WTC11 (cell line): ENCODE measurements around the gene ZNRF2. TPM values are rescaled to one million over a fixed set of nuclear protein-coding genes. Genes with fewer than 3 reads are reported as not detected.

ENCODE experiments used
- ATAC-seq: fragments of 200-7000 bp; cut with Tn5 transposase; 2 replicates; pipeline ENCODE4 v1.10.0; 2021; ENCODE audit warnings: mild to moderate bottlenecking, moderate library complexity
- CTCF ChIA-PET: fragments of 300-600 bp; sonication (Branson Sonifier 250); formaldehyde crosslinking; loops from one replicate; lab custom pipeline; 2021; ENCODE audit warnings: antibody characterized with exemption; lab: Charles Lee
- POLR2A ChIA-PET: fragments of 350-600 bp; sonication (Branson Sonifier 250); formaldehyde crosslinking; loops from one replicate; lab custom pipeline; 2021; ENCODE audit warnings: antibody characterized with exemption; lab: Charles Lee
- DNase-seq: peaks from one replicate; pipeline ENCODE4 v3.0.0; 2021; ENCODE audit warnings: low spot score
- H3K27ac Mint-ChIP-seq: 2 replicates; pipeline ENCODE4 v1.8.0; 2021; ENCODE audit warnings: mixed read lengths
- H3K27me3 Mint-ChIP-seq: 2 replicates; pipeline ENCODE4 v1.8.0; 2021; ENCODE audit warnings: low read depth, mild to moderate bottlenecking, moderate library complexity, mixed read lengths
- H3K36me3 Mint-ChIP-seq: 2 replicates; pipeline ENCODE4 v1.8.0; 2021; ENCODE audit warnings: mixed read lengths
- H3K4me1 Mint-ChIP-seq: 2 replicates; pipeline ENCODE4 v1.8.0; 2022; ENCODE audit warnings: mixed read lengths
- H3K4me3 Mint-ChIP-seq: 2 replicates; pipeline ENCODE4 v1.8.0; 2021; ENCODE audit warnings: mild to moderate bottlenecking, moderate library complexity, mixed read lengths
- H3K9me3 Mint-ChIP-seq: 2 replicates; pipeline ENCODE4 v1.8.0; 2021; ENCODE audit warnings: mixed read lengths
- CBFB ChIP-seq: sonication (generic); formaldehyde crosslinking; IDR thresholded peaks from 2 replicates; pipeline ENCODE4 v1.8.1; 2022; ENCODE audit warnings: mild to moderate bottlenecking, low read depth, missing genetic modification reagents
- CREB1 ChIP-seq: sonication (generic); formaldehyde crosslinking; IDR thresholded peaks from 2 replicates; pipeline ENCODE4 v1.8.0; 2023; ENCODE audit warnings: mild to moderate bottlenecking, missing genetic modification reagents
- CREM ChIP-seq: sonication (generic); formaldehyde crosslinking; IDR thresholded peaks from 2 replicates; pipeline ENCODE4 v1.8.1; 2022; ENCODE audit warnings: mild to moderate bottlenecking, missing genetic modification reagents, moderate library complexity
- FOXJ3 ChIP-seq: sonication (generic); formaldehyde crosslinking; IDR thresholded peaks from 2 replicates; pipeline ENCODE4 v1.9.0; 2021; ENCODE audit warnings: missing genetic modification reagents, mild to moderate bottlenecking, borderline replicate concordance
- FOXK1 ChIP-seq: sonication (generic); formaldehyde crosslinking; IDR thresholded peaks from 2 replicates; pipeline ENCODE4 v1.8.0; 2022; ENCODE audit warnings: mild to moderate bottlenecking, moderate library complexity, missing genetic modification reagents
- GABPB1 ChIP-seq: sonication (generic); formaldehyde crosslinking; IDR thresholded peaks from 2 replicates; pipeline ENCODE4 v1.8.1; 2023; ENCODE audit warnings: mild to moderate bottlenecking, missing genetic modification reagents
- GRHL2 ChIP-seq: fragments of 250-450 bp; sonication (Bioruptor Pico); IDR thresholded peaks from 2 replicates; pipeline ENCODE4 v1.8.0; 2022; ENCODE audit warnings: mild to moderate bottlenecking, moderate library complexity; ENCODE audit not compliant: insufficient replicate concordance, severe bottlenecking
- JUN ChIP-seq: sonication (generic); formaldehyde crosslinking; IDR thresholded peaks from 2 replicates; pipeline ENCODE4 v1.8.0; 2023; ENCODE audit warnings: mild to moderate bottlenecking, missing genetic modification reagents
- MYBL2 ChIP-seq: sonication (generic); formaldehyde crosslinking; IDR thresholded peaks from 2 replicates; pipeline ENCODE4 v1.8.1; 2023; ENCODE audit warnings: mild to moderate bottlenecking, moderate library complexity, missing genetic modification reagents
- OVOL2 ChIP-seq: fragments of 250-450 bp; sonication (Bioruptor Pico); IDR thresholded peaks from 2 replicates; pipeline ENCODE4 v1.9.0; 2021; ENCODE audit warnings: mild to moderate bottlenecking, borderline replicate concordance
- PRRX2 ChIP-seq: fragments of 250-450 bp; sonication (Bioruptor Pico); IDR thresholded peaks from 2 replicates; pipeline ENCODE4 v1.8.0; 2021; ENCODE audit warnings: mild to moderate bottlenecking
- TEAD1 ChIP-seq: sonication (generic); formaldehyde crosslinking; IDR thresholded peaks from 2 replicates; pipeline ENCODE4 v1.8.0; 2022; ENCODE audit warnings: mild to moderate bottlenecking, missing genetic modification reagents
- ZBTB21 ChIP-seq: sonication (generic); formaldehyde crosslinking; IDR thresholded peaks from 2 replicates; pipeline ENCODE4 v1.8.1; 2023; ENCODE audit warnings: mild to moderate bottlenecking, missing genetic modification reagents, borderline replicate concordance
- ZNF219 ChIP-seq: sonication (generic); formaldehyde crosslinking; IDR thresholded peaks from 2 replicates; pipeline ENCODE4 v1.8.0; 2023; ENCODE audit warnings: missing genetic modification reagents, mild to moderate bottlenecking, borderline replicate concordance
- ZNF232 ChIP-seq: sonication (generic); formaldehyde crosslinking; IDR thresholded peaks from 2 replicates; pipeline ENCODE4 v1.8.0; 2022; ENCODE audit warnings: mild to moderate bottlenecking, missing genetic modification reagents
- ZNF263 ChIP-seq: sonication (generic); formaldehyde crosslinking; IDR thresholded peaks from 2 replicates; pipeline ENCODE4 v1.8.1; 2022; ENCODE audit warnings: low read depth, mild to moderate bottlenecking, moderate library complexity, missing genetic modification reagents
- ZNF317 ChIP-seq: sonication (generic); formaldehyde crosslinking; IDR thresholded peaks from 2 replicates; pipeline ENCODE4 v1.8.1; 2023; ENCODE audit warnings: low read depth, mild to moderate bottlenecking, moderate library complexity, missing genetic modification reagents, borderline replicate concordance
- ZNF396 ChIP-seq: fragments of 250-450 bp; sonication (Bioruptor Pico); IDR thresholded peaks from 2 replicates; pipeline ENCODE4 v1.8.0; 2021; ENCODE audit warnings: mild to moderate bottlenecking, moderate library complexity, borderline replicate concordance
- total RNA-seq: library from RNA; stranded (reverse); gene quantifications from 3 replicates; pipeline ENCODE4 v1.2.3, GENCODE V29; 2021
- TF ChIP-seq, protein P1 (sequence below): sonication (generic); formaldehyde crosslinking; IDR thresholded peaks from 2 replicates; pipeline ENCODE4 v1.8.1; 2022; ENCODE audit warnings: mild to moderate bottlenecking, missing genetic modification reagents, moderate library complexity, borderline replicate concordance
- TF ChIP-seq, protein P2 (sequence below): fragments of 250-450 bp; sonication (Bioruptor Pico); IDR thresholded peaks from 2 replicates; pipeline ENCODE4 v1.9.0; 2021; ENCODE audit warnings: mild to moderate bottlenecking
- TF ChIP-seq, protein P3 (sequence below): sonication (generic); formaldehyde crosslinking; IDR thresholded peaks from 2 replicates; pipeline ENCODE4 v1.8.0; 2023; ENCODE audit warnings: missing genetic modification reagents
- TF ChIP-seq, protein P4 (sequence below): sonication (generic); formaldehyde crosslinking; IDR thresholded peaks from 2 replicates; pipeline ENCODE4 v1.8.0; 2023; ENCODE audit warnings: mild to moderate bottlenecking, missing genetic modification reagents
- TF ChIP-seq, protein P5 (sequence below): sonication (generic); formaldehyde crosslinking; IDR thresholded peaks from 2 replicates; pipeline ENCODE4 v1.8.1; 2022; ENCODE audit warnings: low read depth, missing genetic modification reagents, borderline replicate concordance
- TF ChIP-seq, protein P6 (sequence below): sonication (generic); formaldehyde crosslinking; conservative IDR thresholded peaks from 2 replicates; pipeline ENCODE4 v1.8.1; 2023; ENCODE audit warnings: mild to moderate bottlenecking, low read depth, missing genetic modification reagents, moderate library complexity

Gene ZNRF2
- total RNA-seq, 1 experiment from 2014 or later, result 18.2 TPM

DNA sequence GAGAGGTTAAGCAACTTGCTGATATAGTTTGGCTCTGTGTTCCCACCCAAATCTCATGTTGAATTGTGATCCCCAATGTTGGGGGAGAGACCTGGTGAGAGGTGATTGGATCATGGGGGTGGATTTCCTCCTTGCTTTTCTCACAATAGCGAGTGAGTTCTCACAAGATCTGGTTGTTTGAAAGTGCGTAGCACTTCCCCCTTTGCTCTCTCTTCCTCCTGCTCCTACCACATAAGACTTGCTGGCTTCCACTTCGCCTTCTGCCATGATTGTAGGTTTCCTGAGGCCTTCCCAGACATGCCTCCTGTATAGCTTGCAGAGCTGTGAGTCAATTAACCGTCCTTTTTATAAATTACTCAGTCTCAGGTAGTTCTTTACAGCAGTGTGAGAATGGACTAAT lies 13.5 kb upstream of the ZNRF2 start:
- ATAC-seq, result no peak
- POLR2A ChIA-PET, result no interaction called here

DNA sequence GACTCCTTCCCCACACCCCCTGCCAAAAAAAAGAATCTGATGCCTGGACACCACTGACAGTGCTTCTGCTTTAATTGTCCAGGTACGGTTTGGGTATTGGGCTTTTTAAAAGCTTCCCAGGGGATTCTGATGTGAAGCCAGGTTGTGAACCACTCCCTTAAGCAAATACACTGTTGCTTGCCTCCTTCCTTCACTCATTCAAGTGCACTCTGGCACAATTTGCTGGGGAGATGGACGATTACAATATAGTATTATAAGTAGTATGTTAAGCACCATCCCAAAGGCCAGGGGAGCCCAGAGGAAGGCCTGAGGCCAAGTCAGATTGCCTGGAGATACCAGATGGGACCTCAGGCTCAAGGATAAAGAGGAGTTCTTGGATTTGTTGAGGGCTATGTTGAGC lies 12.3 kb upstream of the ZNRF2 start:
- H3K36me3 Mint-ChIP-seq, result no peaks in the 10 kb centered on the region
- ChIA-PET POLR2A (no interaction called here), CTCF (interaction anchor here (1.4 kb wide), 1 partner anchor 292 kb away, joined by 3 read pairs; no protein-coding TSS in a partner anchor)
- no peaks in the 10 kb centered on the region for H3K27me3 Mint-ChIP-seq
- DNase-seq (no peak), ATAC-seq (no peak)
- H3K9me3 Mint-ChIP-seq, result no peaks in the 10 kb centered on the region
- TF ChIP-seq GABPB1 (CRISPR knock-in tag), result no peak
- TF ChIP-seq, protein P1, sequence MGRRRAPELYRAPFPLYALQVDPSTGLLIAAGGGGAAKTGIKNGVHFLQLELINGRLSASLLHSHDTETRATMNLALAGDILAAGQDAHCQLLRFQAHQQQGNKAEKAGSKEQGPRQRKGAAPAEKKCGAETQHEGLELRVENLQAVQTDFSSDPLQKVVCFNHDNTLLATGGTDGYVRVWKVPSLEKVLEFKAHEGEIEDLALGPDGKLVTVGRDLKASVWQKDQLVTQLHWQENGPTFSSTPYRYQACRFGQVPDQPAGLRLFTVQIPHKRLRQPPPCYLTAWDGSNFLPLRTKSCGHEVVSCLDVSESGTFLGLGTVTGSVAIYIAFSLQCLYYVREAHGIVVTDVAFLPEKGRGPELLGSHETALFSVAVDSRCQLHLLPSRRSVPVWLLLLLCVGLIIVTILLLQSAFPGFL (CRISPR knock-in tag), result no peak
- TF ChIP-seq ZNF219 (CRISPR knock-in tag), result no peak
- no peak for TF ChIP-seq FOXK1 (CRISPR knock-in tag)
- TF ChIP-seq, protein P2, sequence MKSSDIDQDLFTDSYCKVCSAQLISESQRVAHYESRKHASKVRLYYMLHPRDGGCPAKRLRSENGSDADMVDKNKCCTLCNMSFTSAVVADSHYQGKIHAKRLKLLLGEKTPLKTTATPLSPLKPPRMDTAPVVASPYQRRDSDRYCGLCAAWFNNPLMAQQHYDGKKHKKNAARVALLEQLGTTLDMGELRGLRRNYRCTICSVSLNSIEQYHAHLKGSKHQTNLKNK (CRISPR knock-in tag), result no peak
- TF ChIP-seq, protein P3, sequence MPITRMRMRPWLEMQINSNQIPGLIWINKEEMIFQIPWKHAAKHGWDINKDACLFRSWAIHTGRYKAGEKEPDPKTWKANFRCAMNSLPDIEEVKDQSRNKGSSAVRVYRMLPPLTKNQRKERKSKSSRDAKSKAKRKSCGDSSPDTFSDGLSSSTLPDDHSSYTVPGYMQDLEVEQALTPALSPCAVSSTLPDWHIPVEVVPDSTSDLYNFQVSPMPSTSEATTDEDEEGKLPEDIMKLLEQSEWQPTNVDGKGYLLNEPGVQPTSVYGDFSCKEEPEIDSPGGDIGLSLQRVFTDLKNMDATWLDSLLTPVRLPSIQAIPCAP, result no peak
- TF ChIP-seq, protein P4, sequence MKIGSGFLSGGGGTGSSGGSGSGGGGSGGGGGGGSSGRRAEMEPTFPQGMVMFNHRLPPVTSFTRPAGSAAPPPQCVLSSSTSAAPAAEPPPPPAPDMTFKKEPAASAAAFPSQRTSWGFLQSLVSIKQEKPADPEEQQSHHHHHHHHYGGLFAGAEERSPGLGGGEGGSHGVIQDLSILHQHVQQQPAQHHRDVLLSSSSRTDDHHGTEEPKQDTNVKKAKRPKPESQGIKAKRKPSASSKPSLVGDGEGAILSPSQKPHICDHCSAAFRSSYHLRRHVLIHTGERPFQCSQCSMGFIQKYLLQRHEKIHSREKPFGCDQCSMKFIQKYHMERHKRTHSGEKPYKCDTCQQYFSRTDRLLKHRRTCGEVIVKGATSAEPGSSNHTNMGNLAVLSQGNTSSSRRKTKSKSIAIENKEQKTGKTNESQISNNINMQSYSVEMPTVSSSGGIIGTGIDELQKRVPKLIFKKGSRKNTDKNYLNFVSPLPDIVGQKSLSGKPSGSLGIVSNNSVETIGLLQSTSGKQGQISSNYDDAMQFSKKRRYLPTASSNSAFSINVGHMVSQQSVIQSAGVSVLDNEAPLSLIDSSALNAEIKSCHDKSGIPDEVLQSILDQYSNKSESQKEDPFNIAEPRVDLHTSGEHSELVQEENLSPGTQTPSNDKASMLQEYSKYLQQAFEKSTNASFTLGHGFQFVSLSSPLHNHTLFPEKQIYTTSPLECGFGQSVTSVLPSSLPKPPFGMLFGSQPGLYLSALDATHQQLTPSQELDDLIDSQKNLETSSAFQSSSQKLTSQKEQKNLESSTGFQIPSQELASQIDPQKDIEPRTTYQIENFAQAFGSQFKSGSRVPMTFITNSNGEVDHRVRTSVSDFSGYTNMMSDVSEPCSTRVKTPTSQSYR, result no peak
- no peak for TF ChIP-seq ZNF396
- no peak for TF ChIP-seq OVOL2
- TF ChIP-seq GRHL2 (CRISPR knock-in tag), result no peak
- TF ChIP-seq ZNF263, result no peak
- TF ChIP-seq, protein P5, sequence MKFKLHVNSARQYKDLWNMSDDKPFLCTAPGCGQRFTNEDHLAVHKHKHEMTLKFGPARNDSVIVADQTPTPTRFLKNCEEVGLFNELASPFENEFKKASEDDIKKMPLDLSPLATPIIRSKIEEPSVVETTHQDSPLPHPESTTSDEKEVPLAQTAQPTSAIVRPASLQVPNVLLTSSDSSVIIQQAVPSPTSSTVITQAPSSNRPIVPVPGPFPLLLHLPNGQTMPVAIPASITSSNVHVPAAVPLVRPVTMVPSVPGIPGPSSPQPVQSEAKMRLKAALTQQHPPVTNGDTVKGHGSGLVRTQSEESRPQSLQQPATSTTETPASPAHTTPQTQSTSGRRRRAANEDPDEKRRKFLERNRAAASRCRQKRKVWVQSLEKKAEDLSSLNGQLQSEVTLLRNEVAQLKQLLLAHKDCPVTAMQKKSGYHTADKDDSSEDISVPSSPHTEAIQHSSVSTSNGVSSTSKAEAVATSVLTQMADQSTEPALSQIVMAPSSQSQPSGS, result no peak
- TF ChIP-seq, protein P6, sequence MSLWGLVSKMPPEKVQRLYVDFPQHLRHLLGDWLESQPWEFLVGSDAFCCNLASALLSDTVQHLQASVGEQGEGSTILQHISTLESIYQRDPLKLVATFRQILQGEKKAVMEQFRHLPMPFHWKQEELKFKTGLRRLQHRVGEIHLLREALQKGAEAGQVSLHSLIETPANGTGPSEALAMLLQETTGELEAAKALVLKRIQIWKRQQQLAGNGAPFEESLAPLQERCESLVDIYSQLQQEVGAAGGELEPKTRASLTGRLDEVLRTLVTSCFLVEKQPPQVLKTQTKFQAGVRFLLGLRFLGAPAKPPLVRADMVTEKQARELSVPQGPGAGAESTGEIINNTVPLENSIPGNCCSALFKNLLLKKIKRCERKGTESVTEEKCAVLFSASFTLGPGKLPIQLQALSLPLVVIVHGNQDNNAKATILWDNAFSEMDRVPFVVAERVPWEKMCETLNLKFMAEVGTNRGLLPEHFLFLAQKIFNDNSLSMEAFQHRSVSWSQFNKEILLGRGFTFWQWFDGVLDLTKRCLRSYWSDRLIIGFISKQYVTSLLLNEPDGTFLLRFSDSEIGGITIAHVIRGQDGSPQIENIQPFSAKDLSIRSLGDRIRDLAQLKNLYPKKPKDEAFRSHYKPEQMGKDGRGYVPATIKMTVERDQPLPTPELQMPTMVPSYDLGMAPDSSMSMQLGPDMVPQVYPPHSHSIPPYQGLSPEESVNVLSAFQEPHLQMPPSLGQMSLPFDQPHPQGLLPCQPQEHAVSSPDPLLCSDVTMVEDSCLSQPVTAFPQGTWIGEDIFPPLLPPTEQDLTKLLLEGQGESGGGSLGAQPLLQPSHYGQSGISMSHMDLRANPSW, result no peak
- no peak overlapping the region for H3K27ac Mint-ChIP-seq
- H3K4me3 Mint-ChIP-seq, result no peak overlapping the region
- H3K4me1 Mint-ChIP-seq, result peaks cover 3% of the 10 kb centered on the region; the same call in 1 of the 2 replicates

More for the DNA sequence above, 13.5 kb upstream of the ZNRF2 start:
- DNase-seq, result no peak
- Mint-ChIP-seq H3K27me3 (no peaks in the 10 kb centered on the region), H3K36me3 (no peaks in the 10 kb centered on the region), H3K4me3 (no peak overlapping the region), H3K9me3 (no peaks in the 10 kb centered on the region), H3K4me1 (peaks cover 3% of the 10 kb centered on the region; the same call in 1 of the 2 replicates), H3K27ac (no peak overlapping the region)
- TF ChIP-seq CREB1 (CRISPR knock-in tag) (no peak), ZBTB21 (CRISPR knock-in tag) (no peak), MYBL2 (CRISPR knock-in tag) (no peak), ZNF317 (no peak), FOXJ3 (CRISPR knock-in tag) (no peak), CBFB (CRISPR knock-in tag) (no peak), CREM (no peak), TEAD1 (CRISPR knock-in tag) (no peak), PRRX2 (CRISPR knock-in tag) (no peak), JUN (CRISPR knock-in tag) (no peak), ZNF232 (CRISPR knock-in tag) (no peak)
- CTCF ChIA-PET, result no interaction called here
